H1 (cell line): ENCODE data around the gene STXBP2. TPM values are rescaled to one million over a fixed set of nuclear protein-coding genes. Genes with fewer than 3 reads are reported as not detected.

Experiments used
- CTCF ChIA-PET: fragments of 300-600 bp; sonication (Branson Sonifier 250); formaldehyde crosslinking; loops from one replicate; lab custom pipeline; 2021; ENCODE audit not compliant: partially characterized antibody; lab: Charles Lee
- POLR2A ChIA-PET: fragments of 300-600 bp; sonication (Branson Sonifier 250); formaldehyde crosslinking; loops from one replicate; lab custom pipeline; 2021; ENCODE audit warnings: inconsistent platforms; ENCODE audit not compliant: partially characterized antibody; lab: Charles Lee
- DNase-seq, 2 experiments: peaks; one replicate each; pipeline versions ENCODE4 v3.0.0 to v3.0.0-alpha.2; 2010 to 2022; ENCODE audit warnings: low spot score in 2 of 2, low read depth in 1 of 2, mixed read lengths in 1 of 2
- FAIRE-seq: peaks from 2 replicates; lab custom pipeline; 2011; peaks lifted over from hg19 to GRCh38; lab: Jason Lieb, UNC
- H2AFZ ChIP-seq: 2 replicates; pipeline ENCODE4 v1.8.1; 2012; ENCODE audit warnings: low read length, inconsistent platforms
- H2AK5ac ChIP-seq: 2 replicates; pipeline ENCODE4 v1.6.1; 2013; ENCODE audit warnings: low read depth, low read length
- H2BK120ac ChIP-seq: replicated peaks from 2 replicates; pipeline ENCODE3; 2013; ENCODE audit warnings: low read depth, low read length, inconsistent platforms
- H2BK12ac ChIP-seq: 2 replicates; pipeline ENCODE4 v1.6.1; 2013; ENCODE audit warnings: low read depth, low read length
- H2BK15ac ChIP-seq: 2 replicates; pipeline ENCODE4 v1.6.1; 2013; ENCODE audit warnings: low read length
- H2BK20ac ChIP-seq: 2 replicates; pipeline ENCODE4 v1.6.1; 2013; ENCODE audit warnings: low read length
- H2BK5ac ChIP-seq: 2 replicates; pipeline ENCODE4 v1.6.1; 2013; ENCODE audit warnings: low read depth, low read length
- H3K14ac ChIP-seq: 2 replicates; pipeline ENCODE4 v1.6.1; 2013; ENCODE audit warnings: inconsistent platforms; ENCODE audit not compliant: insufficient read length
- H3K18ac ChIP-seq: 2 replicates; pipeline ENCODE4 v1.6.1; 2013; ENCODE audit warnings: low read length; ENCODE audit errors: extremely low read depth
- H3K23ac ChIP-seq: 2 replicates; pipeline ENCODE4 v1.6.1; 2013; ENCODE audit warnings: inconsistent platforms; ENCODE audit not compliant: insufficient read length
- H3K23me2 ChIP-seq: 2 replicates; pipeline ENCODE4 v1.6.1; 2013; ENCODE audit warnings: low read depth, low read length
- H3K27ac ChIP-seq: 2 replicates; pipeline ENCODE4 v1.6.1; 2011; ENCODE audit warnings: low read depth, low read length, inconsistent platforms
- H3K27me3 ChIP-seq, 4 experiments: replicated peaks in 1 of 4; 1 replicate in 1 of 4; 2 replicates in 3 of 4; pipeline versions ENCODE4 v1.6.1 to v1.8.1; 2011 to 2013; ENCODE audit warnings: low read length in 3 of 4, mild to moderate bottlenecking in 3 of 4, inconsistent platforms in 2 of 4, mixed read lengths in 2 of 4, moderate library complexity in 1 of 4; ENCODE audit not compliant: control insufficient read depth in 3 of 4, insufficient read depth in 3 of 4; ENCODE audit errors: extremely low read depth in 1 of 4
- H3K36me3 ChIP-seq, 4 experiments: 2 replicates each; pipeline versions ENCODE4 v1.6.1 to v1.8.1; 2011 to 2013; ENCODE audit warnings: mild to moderate bottlenecking in 4 of 4, low read length in 3 of 4, moderate library complexity in 2 of 4, control low read depth in 1 of 4, inconsistent platforms in 1 of 4; ENCODE audit not compliant: insufficient read depth in 4 of 4, control insufficient read depth in 2 of 4
- H3K4ac ChIP-seq: replicated peaks from 2 replicates; pipeline ENCODE3; 2013; ENCODE audit warnings: low read length, low read depth, mixed read lengths, inconsistent platforms; ENCODE audit not compliant: insufficient read length
- H3K4me1 ChIP-seq, 4 experiments: replicated peaks in 1 of 4; 1 replicate in 1 of 4; 2 replicates in 3 of 4; pipeline versions ENCODE4 v1.6.1 to v1.8.1; 2011 to 2013; ENCODE audit warnings: low read length in 3 of 4, inconsistent platforms in 2 of 4, mixed read lengths in 1 of 4; ENCODE audit not compliant: insufficient read depth in 4 of 4, control insufficient read depth in 3 of 4
- H3K4me2 ChIP-seq, 2 experiments: 2 replicates each; pipeline versions ENCODE4 v1.6.1 to v1.8.1; 2011 to 2013; ENCODE audit warnings: low read depth in 2 of 2, low read length in 2 of 2, control low read depth in 1 of 2, inconsistent platforms in 1 of 2, mild to moderate bottlenecking in 1 of 2; ENCODE audit not compliant: insufficient read depth in 1 of 2
- H3K4me3 ChIP-seq, 4 experiments: fragments of 200-600, 300-600 bp in 1 of 4; sonication (generic), shearing (Covaris generic), sonication (Bioruptor Twin) in 1 of 4; 2 replicates each; pipeline versions ENCODE4 v1.5.1 to v1.8.1; 2011 to 2016; ENCODE audit warnings: low read length in 4 of 4, low read depth in 3 of 4, control low read depth in 2 of 4, inconsistent platforms in 2 of 4, mild to moderate bottlenecking in 2 of 4, mixed read lengths in 1 of 4, moderate library complexity in 1 of 4; ENCODE audit not compliant: insufficient read depth in 2 of 4; ENCODE audit errors: extremely low read depth in 1 of 4
- H3K56ac ChIP-seq: replicated peaks from 2 replicates; pipeline ENCODE3; 2013; ENCODE audit warnings: low read depth, mild to moderate bottlenecking, mixed read lengths, low read length, inconsistent platforms; ENCODE audit not compliant: insufficient read length
- H3K79me1 ChIP-seq: 2 replicates; pipeline ENCODE4 v1.6.1; 2013; ENCODE audit warnings: low read depth, low read length, control low read depth
- H3K79me2 ChIP-seq, 2 experiments: 2 replicates each; pipeline versions ENCODE4 v1.6.1 to v1.8.1; 2012 to 2013; ENCODE audit warnings: low read length in 2 of 2, mild to moderate bottlenecking in 2 of 2, inconsistent platforms in 1 of 2; ENCODE audit not compliant: insufficient read depth in 2 of 2, control insufficient read depth in 1 of 2
- H3K9ac ChIP-seq, 4 experiments: replicated peaks in 1 of 4; 1 replicate in 1 of 4; 2 replicates in 3 of 4; pipeline versions ENCODE4 v1.6.1 to v1.8.1; 2011 to 2013; ENCODE audit warnings: low read depth in 3 of 4, low read length in 3 of 4, control low read depth in 2 of 4, mild to moderate bottlenecking in 2 of 4, moderate library complexity in 2 of 4, inconsistent platforms in 1 of 4; ENCODE audit errors: extremely low read depth in 1 of 4
- H3K9me3 ChIP-seq, 2 experiments: 2 replicates each; pipeline versions ENCODE4 v1.6.1 to v1.8.1; 2012 to 2013; ENCODE audit warnings: mild to moderate bottlenecking in 2 of 2, moderate library complexity in 2 of 2, control low read depth in 1 of 2, inconsistent platforms in 1 of 2, low read depth in 1 of 2, low read length in 1 of 2, mixed read lengths in 1 of 2; ENCODE audit not compliant: insufficient read depth in 2 of 2
- H4K20me1 ChIP-seq, 2 experiments: replicated peaks in 1 of 2; 2 replicates each; pipeline versions ENCODE3 to v1.8.1; 2011 to 2013; ENCODE audit warnings: inconsistent platforms in 2 of 2, low read length in 2 of 2, mild to moderate bottlenecking in 1 of 2; ENCODE audit not compliant: insufficient read depth in 2 of 2, control insufficient read depth in 1 of 2
- H4K5ac ChIP-seq: 2 replicates; pipeline ENCODE4 v1.6.1; 2013; ENCODE audit warnings: low read length, low read depth, mixed read lengths, inconsistent platforms; ENCODE audit not compliant: insufficient read length
- H4K8ac ChIP-seq: 2 replicates; pipeline ENCODE4 v1.8.0; 2013; ENCODE audit warnings: mild to moderate bottlenecking, moderate library complexity, low read length, inconsistent platforms; ENCODE audit not compliant: insufficient read depth; ENCODE audit errors: extremely low read depth
- H4K91ac ChIP-seq: replicated peaks from 2 replicates; pipeline ENCODE3; 2013; ENCODE audit warnings: low read length, mixed read lengths, inconsistent platforms; ENCODE audit not compliant: insufficient read length
- BCL11A ChIP-seq, 2 experiments: IDR thresholded peaks; one replicate each; pipeline ENCODE4 v1.6.1; 2011; ENCODE audit warnings: low read depth in 2 of 2, low read length in 2 of 2, mild to moderate bottlenecking in 2 of 2
- CBX5 ChIP-seq: fragments of 300-800, 300-1000 bp; sonication (generic); IDR thresholded peaks from 2 replicates; pipeline ENCODE4 v1.7.1; 2016; ENCODE audit warnings: antibody characterized with exemption, low read length, low read depth
- CTBP2 ChIP-seq: IDR thresholded peaks from 2 replicates; pipeline ENCODE4 v1.7.0; 2011; ENCODE audit warnings: borderline replicate concordance, mild to moderate bottlenecking, moderate library complexity, mixed read lengths, low read length; ENCODE audit not compliant: insufficient read depth, insufficient read length
- GABPA ChIP-seq: IDR thresholded peaks from 2 replicates; pipeline ENCODE4 v1.6.1; 2011; ENCODE audit warnings: mild to moderate bottlenecking, low read length, moderate library complexity, borderline replicate concordance; ENCODE audit not compliant: insufficient read depth
- KDM5A ChIP-seq: fragments of 200-600 bp; IDR thresholded peaks from 2 replicates; pipeline ENCODE4 v1.7.1; 2012; ENCODE audit warnings: mild to moderate bottlenecking, low read length, inconsistent platforms, mixed read lengths
- SP4 ChIP-seq: IDR thresholded peaks from 2 replicates; pipeline ENCODE4 v1.6.1; 2012; ENCODE audit warnings: low read length, inconsistent platforms
- TAF1 ChIP-seq: IDR thresholded peaks from 2 replicates; pipeline ENCODE4 v1.6.1; 2011; ENCODE audit warnings: mild to moderate bottlenecking, low read depth, low read length
- TEAD4 ChIP-seq: IDR thresholded peaks from 2 replicates; pipeline ENCODE4 v1.6.1; 2012; ENCODE audit warnings: low read depth, low read length, inconsistent platforms, mixed read lengths
- WGBS, 2 experiments: shearing (Covaris generic) in 1 of 2; methylation state at CpG; one replicate each; pipeline versions ENCODE4 v1.1.6 to v1.1.7; 2013 to 2015; ENCODE audit warnings: low lambda C conversion rate in 2 of 2, mixed read lengths in 2 of 2, inconsistent platforms in 1 of 2, low coverage in 1 of 2, missing lambda C conversion rate in 1 of 2; ENCODE audit not compliant: insufficient replicate concordance in 2 of 2, insufficient coverage in 1 of 2, insufficient read length in 1 of 2; ENCODE audit errors: extremely low coverage in 1 of 2, missing lambda C conversion rate in 1 of 2; 5-methylcytosine and 5-hydroxymethylcytosine counted together
- polyA plus RNA-seq, 7 experiments: library from polyadenylated mRNA; depleted of rRNA in 3 of 7; stranded (reverse) in 5 of 7; unstranded in 2 of 7; fragments of >200 nt in 5 of 7; fragments of 200-250 nt in 2 of 7; gene quantifications; 1 replicate in 5 of 7; 2 replicates in 1 of 7; 4 replicates in 1 of 7; pipeline versions ENCODE4 v1.2.1 to v1.2.3, GENCODE V29; 2011 to 2013; ENCODE audit warnings: missing spikeins in 2 of 7, mixed read lengths in 2 of 7
- total RNA-seq: library from RNA; stranded (reverse); fragmentation: NEBNext Ultra II Directional; extraction: Animal tissue kit (Norgen Biotek cat#: 25700); gene quantifications from 2 replicates; pipeline ENCODE4 v1.2.1, GENCODE V29; 2021
- TF ChIP-seq, protein P1 (sequence below): IDR thresholded peaks from 2 replicates; pipeline ENCODE4 v1.6.1; 2012; ENCODE audit warnings: low read length, inconsistent platforms
- TF ChIP-seq, protein P2 (sequence below): IDR thresholded peaks from 2 replicates; pipeline ENCODE4 v1.6.1; 2012; ENCODE audit warnings: inconsistent platforms

The STXBP2 gene
- total and polyA plus RNA-seq, 2 of the 8 experiments (the other 6 are each of a cell fraction or from before 2014, with no cell fraction given) = 52.9 to 53.8 TPM

DNA sequence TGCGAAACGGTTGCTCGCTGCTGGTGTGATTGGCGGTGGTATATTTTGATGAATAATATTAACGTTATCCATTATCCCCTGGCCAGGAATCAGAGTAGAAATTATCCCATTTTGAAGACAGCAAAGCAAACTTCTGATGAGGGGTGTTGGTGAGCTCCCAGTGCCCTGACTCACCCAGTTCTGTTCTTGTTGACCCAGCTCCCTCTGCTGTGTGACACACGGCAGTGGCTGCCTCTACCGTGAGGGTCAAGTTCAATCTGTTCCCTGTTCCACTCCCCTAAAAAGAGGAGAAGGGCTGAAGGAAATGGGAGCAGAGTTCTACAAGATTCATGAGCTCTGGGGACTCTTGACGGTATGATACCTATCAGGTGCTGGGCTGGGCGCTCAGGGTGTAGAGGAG lies 39.2 kb upstream of the STXBP2 start:
- peaks cover 0 to 11% (median 5%) of the 10 kb centered on the region in 4 experiments; a peak in 5 of 7 replicates for H3K4me1 ChIP-seq
- no peak overlapping the region for H3K18ac ChIP-seq
- H4K91ac ChIP-seq = no peak overlapping the region
- H4K8ac ChIP-seq = no peak overlapping the region
- FAIRE-seq (no peak), DNase-seq (no peak)
- no peak overlapping the region for H3K14ac ChIP-seq
- CTCF ChIA-PET = interaction anchor here (0.5 to 5.0 kb wide), 8 partner anchors 25 to 234 kb away, joined by 3 to 27 read pairs (median 4); no protein-coding TSS in a partner anchor
- no peak overlapping the region for H2BK15ac ChIP-seq
- H3K9me3 ChIP-seq = no peaks in the 10 kb centered on the region
- no peak overlapping the region for H4K5ac ChIP-seq
- H2BK120ac ChIP-seq = no peak overlapping the region
- 0 out of 8 replicates have a peak overlapping the region, but pooled peaks of 2 of the 4 experiments have one; percentile 8 to 96 for H3K4me3 ChIP-seq
- H3K23ac ChIP-seq = no peak overlapping the region
- no peak overlapping the region for H2BK5ac ChIP-seq
- no peak overlapping the region for H3K4ac ChIP-seq
- peak overlapping the region in 1 of 4 experiments; percentile 18; a peak in 1 of 7 replicates for H3K9ac ChIP-seq
- POLR2A ChIA-PET = interaction anchor here (0.6 to 1.3 kb wide), 5 partner anchors 20 to 208 kb away, joined by 3 to 5 read pairs (median 3); partner anchors contain the start of gene MCOLN1
- H3K27me3 ChIP-seq = no peaks in the 10 kb centered on the region
- H3K23me2 ChIP-seq = peaks cover 11% of the 10 kb centered on the region; the same call in 1 of the 2 replicates
- no peak overlapping the region for H2BK20ac ChIP-seq
- H2AFZ ChIP-seq = no peak overlapping the region
- no peak overlapping the region for H2AK5ac ChIP-seq
- peaks cover 8 to 17% of the 10 kb centered on the region in 2 experiments for H4K20me1 ChIP-seq
- H3K56ac ChIP-seq = no peak overlapping the region
- peaks cover 0 to 28% of the 10 kb centered on the region in 2 experiments; a peak in 2 of 4 replicates for H3K79me2 ChIP-seq
- 87% methylated on average over 9 of the region's 9 CpGs; no CpG with 5 or more reads in 1 of the 2 experiments for WGBS, 2 experiments
- no peak overlapping the region for H3K27ac ChIP-seq
- H3K36me3 ChIP-seq = no peaks in the 10 kb centered on the region
- no peak overlapping the region for H2BK12ac ChIP-seq
- H3K4me2 ChIP-seq = peak overlapping the region; percentile 86; a peak in 1 of 4 replicates
- H3K79me1 ChIP-seq = peaks cover 7% of the 10 kb centered on the region
- TF ChIP-seq, protein P1, sequence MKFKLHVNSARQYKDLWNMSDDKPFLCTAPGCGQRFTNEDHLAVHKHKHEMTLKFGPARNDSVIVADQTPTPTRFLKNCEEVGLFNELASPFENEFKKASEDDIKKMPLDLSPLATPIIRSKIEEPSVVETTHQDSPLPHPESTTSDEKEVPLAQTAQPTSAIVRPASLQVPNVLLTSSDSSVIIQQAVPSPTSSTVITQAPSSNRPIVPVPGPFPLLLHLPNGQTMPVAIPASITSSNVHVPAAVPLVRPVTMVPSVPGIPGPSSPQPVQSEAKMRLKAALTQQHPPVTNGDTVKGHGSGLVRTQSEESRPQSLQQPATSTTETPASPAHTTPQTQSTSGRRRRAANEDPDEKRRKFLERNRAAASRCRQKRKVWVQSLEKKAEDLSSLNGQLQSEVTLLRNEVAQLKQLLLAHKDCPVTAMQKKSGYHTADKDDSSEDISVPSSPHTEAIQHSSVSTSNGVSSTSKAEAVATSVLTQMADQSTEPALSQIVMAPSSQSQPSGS = no peak
- TF ChIP-seq TAF1 = no peak
- no peak for TF ChIP-seq CBX5
- no peak for TF ChIP-seq KDM5A
- TF ChIP-seq SP4 = no peak
- no peak for TF ChIP-seq CTBP2
- no peak for TF ChIP-seq TEAD4
- no peak for TF ChIP-seq GABPA
- TF ChIP-seq, protein P2, sequence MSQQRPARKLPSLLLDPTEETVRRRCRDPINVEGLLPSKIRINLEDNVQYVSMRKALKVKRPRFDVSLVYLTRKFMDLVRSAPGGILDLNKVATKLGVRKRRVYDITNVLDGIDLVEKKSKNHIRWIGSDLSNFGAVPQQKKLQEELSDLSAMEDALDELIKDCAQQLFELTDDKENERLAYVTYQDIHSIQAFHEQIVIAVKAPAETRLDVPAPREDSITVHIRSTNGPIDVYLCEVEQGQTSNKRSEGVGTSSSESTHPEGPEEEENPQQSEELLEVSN = no peak
- no peak for TF ChIP-seq BCL11A (IDR thresholded peaks at IDR 0.05; ENCODE audit: low read depth in 2 of 2, low read length in 2 of 2)
